GM23248 (cell line): Measurements from ENCODE around the gene BICD1. TPM values are rescaled to one million over a fixed set of nuclear protein-coding genes. Genes with fewer than 3 reads are reported as not detected.
"Not testable (repeated sequence)": the region's sequence is repeated elsewhere in the genome, so short reads cannot be mapped to it uniquely, and the experiment has no call there.

ENCODE experiments used
- DNase-seq: peaks from one replicate; pipeline ENCODE4 v3.0.0-alpha.2; 2015
- H2AFZ ChIP-seq: fragments of 200-600 bp; sonication (generic); 2 replicates; pipeline ENCODE4 v1.6.1; 2016; ENCODE audit warnings: antibody characterized with exemption
- H3F3A ChIP-seq: fragments of 200-600 bp; sonication (generic); 2 replicates; pipeline ENCODE4 v1.6.1; 2016; ENCODE audit warnings: mild to moderate bottlenecking, antibody characterized with exemption, mixed run types; ENCODE audit not compliant: insufficient read depth
- H3K27ac ChIP-seq: fragments of 200-600 bp; sonication (generic); 2 replicates; pipeline ENCODE4 v1.5.1; 2016; ENCODE audit warnings: mild to moderate bottlenecking
- H3K27me3 ChIP-seq: fragments of 200-600 bp; sonication (generic); replicated peaks from 2 replicates; pipeline ENCODE4 v1.6.1; 2016; ENCODE audit warnings: mild to moderate bottlenecking; ENCODE audit not compliant: insufficient read depth
- H3K36me3 ChIP-seq: fragments of 200-600 bp; sonication (generic); 2 replicates; pipeline ENCODE4 v1.6.1; 2016; ENCODE audit warnings: low read depth, mild to moderate bottlenecking
- H3K4me1 ChIP-seq: fragments of 200-600 bp; sonication (generic); 2 replicates; pipeline ENCODE4 v1.6.1; 2016; ENCODE audit warnings: mild to moderate bottlenecking; ENCODE audit not compliant: insufficient read depth
- H3K4me2 ChIP-seq: fragments of 200-600 bp; sonication (generic); one replicate; pipeline ENCODE4 v1.6.1; 2016; ENCODE audit warnings: mild to moderate bottlenecking; ENCODE audit not compliant: unreplicated experiment
- H3K4me3 ChIP-seq: fragments of 200-600 bp; sonication (generic); 2 replicates; pipeline ENCODE4 v1.5.1; 2016; ENCODE audit warnings: mild to moderate bottlenecking
- H3K79me2 ChIP-seq: fragments of 200-600 bp; sonication (generic); 2 replicates; pipeline ENCODE4 v1.6.1; 2016; ENCODE audit warnings: mild to moderate bottlenecking; ENCODE audit not compliant: insufficient read depth
- H3K9ac ChIP-seq: fragments of 200-600 bp; sonication (generic); 2 replicates; pipeline ENCODE4 v1.6.1; 2016; ENCODE audit warnings: mild to moderate bottlenecking
- H3K9me2 ChIP-seq: fragments of 200-600 bp; sonication (generic); 2 replicates; pipeline ENCODE4 v1.6.1; 2016; ENCODE audit warnings: mixed run types, mild to moderate bottlenecking, moderate library complexity; ENCODE audit not compliant: insufficient read depth
- H3K9me3 ChIP-seq: fragments of 200-600 bp; sonication (generic); one replicate; pipeline ENCODE4 v1.6.1; 2017; ENCODE audit warnings: low read depth
- H4K20me1 ChIP-seq: fragments of 200-600 bp; sonication (generic); 2 replicates; pipeline ENCODE4 v1.6.0; 2016; ENCODE audit not compliant: insufficient read depth
- EZH2 ChIP-seq: fragments of 200-600 bp; sonication (generic); IDR thresholded peaks from 2 replicates; pipeline ENCODE4 v1.6.1; 2018; ENCODE audit warnings: antibody characterized with exemption, mild to moderate bottlenecking; ENCODE audit not compliant: insufficient read depth, poor library complexity, severe bottlenecking
- EZH2phosphoT487 ChIP-seq: fragments of 200-600 bp; sonication (generic); IDR thresholded peaks from 2 replicates; pipeline ENCODE4 v1.6.1; 2018; ENCODE audit warnings: antibody characterized with exemption, moderate library complexity, mild to moderate bottlenecking, low read depth; ENCODE audit not compliant: insufficient read depth
- whole genome bisulfite sequencing, 2 experiments: methylation state at CpG; one replicate each; pipeline ENCODE4 v1.1.6; 2015 to 2017; ENCODE audit warnings: low lambda C conversion rate in 2 of 2, low coverage in 1 of 2; ENCODE audit errors: missing lambda C conversion rate in 2 of 2; 5-methylcytosine and 5-hydroxymethylcytosine counted together
- in situ Hi-C: fragments of 300-500 bp; cut with MboI; formaldehyde crosslinking; loops from 2 replicates; pipeline ENCODE4 v1.15.0; 2020
- polyA plus RNA-seq: library from polyadenylated mRNA; unstranded; fragments of >200 nt; fragmentation: Nextera tagmentation; extraction: Ambion mirVana; gene quantifications from 2 replicates; pipeline ENCODE4 v1.2.1, GENCODE V29; 2016
- total RNA-seq: library from RNA; depleted of rRNA; stranded (reverse); fragments of >200 nt; shearing (Covaris generic); gene quantifications from 2 replicates; pipeline ENCODE4 v1.2.3, GENCODE V29; 2014

The BICD1 gene
- total and polyA plus RNA-seq, 2 experiments from 2014 or later = 9.7 to 20.6 TPM

GRCh38 chr12:32226768-32227167 lies 120.1 kb downstream of the BICD1 start:
- 89 to 95% methylated on average over 5 of the region's 5 CpGs for WGBS, 2 experiments

GRCh38 chr12:32229971-32230612 lies 123.4 kb downstream of the BICD1 start:
- in situ Hi-C loops = no loop called here
- H3K79me2 ChIP-seq = peaks cover 73% of the 10 kb centered on the region
- WGBS, 2 experiments = 65 to 73% methylated on average over 4 of the region's 4 CpGs

More at GRCh38 chr12:32226768-32227167, 120.1 kb downstream of the BICD1 start:
- no peak for DNase-seq
- Histone ChIP-seq H4K20me1 (no peaks in the 10 kb centered on the region; the same call in 1 of the 2 replicates), H2AFZ (no peak overlapping the region), H3K9me3 (no peaks in the 10 kb centered on the region), H3K4me1 (no peaks in the 10 kb centered on the region), H3F3A (0 out of 2 replicates have a peak, but pooled peaks cover 13% of the 10 kb centered on the region), H3K9me2 (peaks cover 6% of the 10 kb centered on the region; the same call in 1 of the 2 replicates), H3K9ac (no peak overlapping the region), H3K36me3 (peaks cover 10% of the 10 kb centered on the region; the same call in 1 of the 2 replicates), H3K4me2 (no peak overlapping the region), H3K4me3 (no peak overlapping the region), H3K27me3 (no peaks in the 10 kb centered on the region), H3K79me2 (peaks cover 69% of the 10 kb centered on the region), H3K27ac (no peak overlapping the region)
- in situ Hi-C loops = no loop called here
- no peak for TF ChIP-seq EZH2phosphoT487
- no peak for TF ChIP-seq EZH2

GRCh38 chr12:32230613-32230993 lies 124.0 kb downstream of the BICD1 start:
- H3K4me1 ChIP-seq = no peaks in the 10 kb centered on the region
- peaks cover 2% of the 10 kb centered on the region; the same call in 1 of the 2 replicates for H3K36me3 ChIP-seq
- H2AFZ ChIP-seq = no peak overlapping the region
- no peak overlapping the region for H3K4me3 ChIP-seq
- no peaks in the 10 kb centered on the region for H3K9me3 ChIP-seq
- H3K4me2 ChIP-seq = no peak overlapping the region
- in situ Hi-C loops = no loop called here
- 97% methylated on average over 3 of the region's 3 CpGs for WGBS, 2 experiments
- TF ChIP-seq EZH2phosphoT487 (no peak), EZH2 (no peak)
- no peak for DNase-seq
- H3K9me2 ChIP-seq = peaks cover 6% of the 10 kb centered on the region; the same call in 1 of the 2 replicates
- H3K27ac ChIP-seq = no peak overlapping the region
- no peaks in the 10 kb centered on the region; the same call in 1 of the 2 replicates for H4K20me1 ChIP-seq
- H3F3A ChIP-seq = 0 out of 2 replicates have a peak, but pooled peaks cover 5% of the 10 kb centered on the region
- no peak overlapping the region for H3K9ac ChIP-seq
- H3K27me3 ChIP-seq = no peaks in the 10 kb centered on the region
- H3K79me2 ChIP-seq = peaks cover 75% of the 10 kb centered on the region

More at GRCh38 chr12:32229971-32230612, 123.4 kb downstream of the BICD1 start:
- H3F3A ChIP-seq = 0 out of 2 replicates have a peak, but pooled peaks cover 5% of the 10 kb centered on the region
- no peak overlapping the region for H3K27ac ChIP-seq
- no peak for DNase-seq
- peaks cover 6% of the 10 kb centered on the region; the same call in 1 of the 2 replicates for H3K9me2 ChIP-seq
- no peaks in the 10 kb centered on the region for H3K9me3 ChIP-seq
- peaks cover 4% of the 10 kb centered on the region; the same call in 1 of the 2 replicates for H3K36me3 ChIP-seq
- H3K4me1 ChIP-seq = no peaks in the 10 kb centered on the region
- H2AFZ ChIP-seq = no peak overlapping the region
- no peak overlapping the region for H3K4me2 ChIP-seq
- no peak overlapping the region for H3K4me3 ChIP-seq
- no peak for TF ChIP-seq EZH2phosphoT487
- TF ChIP-seq EZH2 = no peak
- H4K20me1 ChIP-seq = no peaks in the 10 kb centered on the region; the same call in 1 of the 2 replicates
- no peaks in the 10 kb centered on the region for H3K27me3 ChIP-seq
- no peak overlapping the region for H3K9ac ChIP-seq

GRCh38 chr12:32231361-32231760 lies 124.7 kb downstream of the BICD1 start:
- H3K9ac ChIP-seq, H3K9me3 ChIP-seq, DNase-seq, H3K4me2 ChIP-seq, H3K9me2 ChIP-seq, H2AFZ ChIP-seq, H3K27me3 ChIP-seq, H3K4me3 ChIP-seq, H3F3A ChIP-seq, in situ Hi-C loops, H3K27ac ChIP-seq, H3K36me3 ChIP-seq, H4K20me1 ChIP-seq, H3K4me1 ChIP-seq: not testable (repeated sequence)
- H3K79me2 ChIP-seq = peaks cover 75% of the 10 kb centered on the region
- WGBS, 2 experiments = 91 to 100% methylated on average over 1 to 2 of the region's 2 CpGs
